DOHH2 (cell line): ENCODE measurements around the gene RBFOX1.

ENCODE experiments used
- EZH2phosphoT487 ChIP-seq: fragments of 200-600 bp; sonication (generic); IDR thresholded peaks from 2 replicates; pipeline ENCODE4 v1.6.1; 2017; ENCODE audit warnings: borderline replicate concordance, mild to moderate bottlenecking, antibody characterized with exemption, low read length, moderate library complexity, mixed read lengths
- TF ChIP-seq, protein P1 (sequence below): fragments of 200-600 bp; sonication (generic); IDR thresholded peaks from one replicate; pipeline ENCODE4 v1.5.1; 2014; ENCODE audit warnings: antibody characterized with exemption, mild to moderate bottlenecking, low read depth, low read length; ENCODE audit not compliant: poor library complexity, severe bottlenecking

DNA sequence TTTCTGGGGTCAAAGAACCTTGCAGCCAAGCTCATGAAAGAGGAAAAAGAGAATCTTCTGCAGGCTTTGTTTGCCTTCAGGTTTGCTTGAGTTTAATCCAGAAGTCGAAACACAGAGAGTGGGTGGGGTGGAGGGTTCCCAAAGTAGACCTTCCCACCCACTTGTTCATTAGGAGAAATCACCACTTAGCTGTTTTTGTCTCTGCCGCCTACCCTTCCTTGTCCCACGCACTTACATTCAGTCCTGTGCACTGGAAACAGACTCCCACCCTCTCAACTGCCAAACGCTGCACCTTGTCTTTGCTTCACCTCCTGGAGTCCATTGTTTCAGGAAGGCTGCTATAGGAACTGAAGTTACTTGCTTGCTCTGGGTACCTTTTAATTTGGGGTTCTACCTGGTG is 38.6 kb upstream of the RBFOX1 start:
- TF ChIP-seq, protein P1, sequence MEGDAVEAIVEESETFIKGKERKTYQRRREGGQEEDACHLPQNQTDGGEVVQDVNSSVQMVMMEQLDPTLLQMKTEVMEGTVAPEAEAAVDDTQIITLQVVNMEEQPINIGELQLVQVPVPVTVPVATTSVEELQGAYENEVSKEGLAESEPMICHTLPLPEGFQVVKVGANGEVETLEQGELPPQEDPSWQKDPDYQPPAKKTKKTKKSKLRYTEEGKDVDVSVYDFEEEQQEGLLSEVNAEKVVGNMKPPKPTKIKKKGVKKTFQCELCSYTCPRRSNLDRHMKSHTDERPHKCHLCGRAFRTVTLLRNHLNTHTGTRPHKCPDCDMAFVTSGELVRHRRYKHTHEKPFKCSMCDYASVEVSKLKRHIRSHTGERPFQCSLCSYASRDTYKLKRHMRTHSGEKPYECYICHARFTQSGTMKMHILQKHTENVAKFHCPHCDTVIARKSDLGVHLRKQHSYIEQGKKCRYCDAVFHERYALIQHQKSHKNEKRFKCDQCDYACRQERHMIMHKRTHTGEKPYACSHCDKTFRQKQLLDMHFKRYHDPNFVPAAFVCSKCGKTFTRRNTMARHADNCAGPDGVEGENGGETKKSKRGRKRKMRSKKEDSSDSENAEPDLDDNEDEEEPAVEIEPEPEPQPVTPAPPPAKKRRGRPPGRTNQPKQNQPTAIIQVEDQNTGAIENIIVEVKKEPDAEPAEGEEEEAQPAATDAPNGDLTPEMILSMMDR: no peak
- no peak for TF ChIP-seq EZH2phosphoT487
